Measurements from ENCODE around the gene PLK5. TPM values are rescaled to one million over a fixed set of nuclear protein-coding genes. Genes with fewer than 3 reads are reported as not detected.

Gene PLK5
- total and polyA plus RNA-seq, 2 donors from 2014 or later: not detected

DNA sequence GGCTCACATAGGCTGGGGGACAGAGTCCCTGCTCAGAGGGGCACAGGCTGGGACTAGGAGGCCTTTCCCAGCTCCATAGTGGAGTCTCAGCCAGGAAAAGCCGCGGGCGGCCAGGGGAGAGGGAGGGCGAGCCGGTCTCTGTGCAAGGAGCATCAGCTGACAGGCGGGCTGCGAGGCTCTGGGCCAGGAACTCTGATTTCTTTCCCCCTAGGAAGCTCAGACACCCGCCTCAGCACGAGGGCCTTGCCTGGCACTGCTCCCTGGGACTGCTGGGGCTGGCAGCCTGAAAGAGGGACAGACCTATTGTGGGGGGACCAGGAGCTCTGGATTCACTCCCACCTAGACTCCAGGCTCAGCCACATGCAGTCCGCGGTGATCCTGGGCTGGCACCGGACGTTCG is 2.2 kb upstream of the PLK5 start:
- FAIRE-seq (no peak), DNase-seq (no peak)
- peaks cover 0 to 4% (median 0%) of the 10 kb centered on the region in 3 donors for H3K4me1 ChIP-seq (ENCODE audit: control insufficient read depth in 2 of 3, insufficient read depth in 2 of 3, low read depth in 1 of 3, low read length in 3 of 3)
- no peak overlapping the region for H3K9ac ChIP-seq (ENCODE audit: low read length in 3 of 3)
- intact Hi-C loops (cut with DNase I): no loop called here
- no peak for TF ChIP-seq CTCF (IDR thresholded peaks at IDR 0.05; ENCODE audit: borderline replicate concordance, extremely low read depth, insufficient read depth)
- H3K4me3 ChIP-seq (ENCODE audit: low read length in 3 of 3): no peak overlapping the region
- peaks cover 0 to 2% (median 0%) of the 10 kb centered on the region in 3 donors for H3K9me3 ChIP-seq (ENCODE audit: control insufficient read depth in 2 of 3, insufficient read depth in 1 of 3, low read length in 3 of 3)
- no peaks in the 10 kb centered on the region for H3K36me3 ChIP-seq (ENCODE audit: control insufficient read depth in 2 of 3, insufficient read depth in 3 of 3, low read length in 3 of 3)
- no peak overlapping the region for H3K27ac ChIP-seq (ENCODE audit: low read depth in 2 of 2, low read length in 2 of 2)
- peaks cover 9% of the 10 kb centered on the region for H3K27me3 ChIP-seq (ENCODE audit: control insufficient read depth, insufficient read depth, low read length)

DNA sequence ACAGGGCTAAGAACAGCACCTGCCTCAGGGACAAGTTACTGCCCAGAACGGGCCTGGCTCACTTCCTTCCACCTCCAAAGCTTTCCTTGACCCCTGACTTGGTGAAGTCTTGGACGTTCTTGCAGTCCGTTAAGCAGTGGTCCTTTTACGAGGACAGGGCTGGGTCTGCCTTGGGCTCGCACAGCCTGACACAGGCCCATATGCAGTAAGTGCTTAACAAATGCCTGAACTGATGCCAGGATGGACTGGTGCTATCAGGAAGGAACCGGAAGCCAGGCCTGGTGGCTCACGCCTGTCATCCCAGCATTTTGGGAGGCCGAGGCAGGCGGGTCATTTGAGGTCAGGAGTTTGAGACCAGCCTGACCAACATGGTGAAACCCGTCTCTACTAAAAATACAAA is 1.8 kb upstream of the PLK5 start:
- Histone ChIP-seq H3K36me3 (ENCODE audit: control insufficient read depth in 2 of 3, insufficient read depth in 3 of 3, low read length in 3 of 3) (no peaks in the 10 kb centered on the region), H3K4me1 (ENCODE audit: control insufficient read depth in 2 of 3, insufficient read depth in 2 of 3, low read depth in 1 of 3, low read length in 3 of 3) (peaks cover 0 to 4% (median 0%) of the 10 kb centered on the region in 3 donors), H3K4me3 (ENCODE audit: low read length in 3 of 3) (no peak overlapping the region), H3K27ac (ENCODE audit: low read depth in 2 of 2, low read length in 2 of 2) (no peak overlapping the region), H3K9me3 (ENCODE audit: control insufficient read depth in 2 of 3, insufficient read depth in 1 of 3, low read length in 3 of 3) (peaks cover 0 to 2% (median 0%) of the 10 kb centered on the region in 3 donors), H3K9ac (ENCODE audit: low read length in 3 of 3) (no peak overlapping the region), H3K27me3 (ENCODE audit: control insufficient read depth, insufficient read depth, low read length) (peaks cover 9% of the 10 kb centered on the region)
- intact Hi-C loops (cut with DNase I): no loop called here
- DNase-seq (no peak), FAIRE-seq (no peak)
- no peak for TF ChIP-seq CTCF (IDR thresholded peaks at IDR 0.05; ENCODE audit: borderline replicate concordance, extremely low read depth, insufficient read depth)

GRCh38 chr19:1522838-1523237 is 1.0 kb upstream of the PLK5 start:
- no peak overlapping the region for H3K9ac ChIP-seq (ENCODE audit: low read length in 3 of 3)
- FAIRE-seq (no peak), DNase-seq (no peak)
- no peak for TF ChIP-seq CTCF (IDR thresholded peaks at IDR 0.05; ENCODE audit: borderline replicate concordance, extremely low read depth, insufficient read depth)
- peaks cover 9% of the 10 kb centered on the region for H3K27me3 ChIP-seq (ENCODE audit: control insufficient read depth, insufficient read depth, low read length)
- H3K9me3 ChIP-seq (ENCODE audit: control insufficient read depth in 2 of 3, insufficient read depth in 1 of 3, low read length in 3 of 3): peaks cover 0 to 2% (median 0%) of the 10 kb centered on the region in 3 donors
- H3K27ac ChIP-seq (ENCODE audit: low read depth in 2 of 2, low read length in 2 of 2): no peak overlapping the region
- no peak overlapping the region for H3K4me3 ChIP-seq (ENCODE audit: low read length in 3 of 3)
- no peaks in the 10 kb centered on the region for H3K36me3 ChIP-seq (ENCODE audit: control insufficient read depth in 2 of 3, insufficient read depth in 3 of 3, low read length in 3 of 3)
- intact Hi-C loops (cut with DNase I): no loop called here
- H3K4me1 ChIP-seq (ENCODE audit: control insufficient read depth in 2 of 3, insufficient read depth in 2 of 3, low read depth in 1 of 3, low read length in 3 of 3): peaks cover 0 to 4% (median 0%) of the 10 kb centered on the region in 3 donors
